Epithelial cell of esophagus (primary cell): ENCODE data around the gene CNNM4.

Experiments
- DNase-seq: peaks from one replicate; pipeline ENCODE4 v3.0.0; 2010; ENCODE audit warnings: low read depth
- H3K4me3 ChIP-seq: 2 replicates; pipeline ENCODE4 v1.5.1; 2011; ENCODE audit warnings: mild to moderate bottlenecking, low read length, control low read depth
- CTCF ChIP-seq: IDR thresholded peaks from 2 replicates; pipeline ENCODE4 v1.5.1; 2011; ENCODE audit warnings: low read depth, mild to moderate bottlenecking, low read length, control low read depth, inconsistent platforms; ENCODE audit not compliant: insufficient read depth; ENCODE audit errors: missing control alignments

Gene CNNM4

DNA sequence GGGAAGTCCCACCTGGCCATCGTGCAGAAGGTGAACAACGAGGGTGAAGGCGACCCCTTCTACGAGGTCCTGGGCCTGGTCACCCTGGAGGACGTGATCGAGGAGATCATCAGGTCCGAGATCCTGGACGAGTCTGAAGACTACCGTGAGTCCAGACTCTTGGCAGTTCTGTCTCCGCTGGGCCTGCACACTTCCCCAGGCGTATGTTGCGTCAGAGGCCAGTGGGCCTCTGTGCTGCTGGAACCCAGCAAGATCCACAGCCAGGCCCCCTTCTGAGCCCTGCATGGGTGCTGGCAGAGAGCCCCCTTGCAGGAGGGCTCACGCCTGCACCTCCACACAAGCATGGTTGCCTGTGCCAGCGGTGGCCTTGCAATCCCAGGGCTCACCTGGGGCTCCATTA, 64.4 kb downstream of the CNNM4 start:
- no peak for TF ChIP-seq CTCF
- no peak for DNase-seq
- no peak overlapping the region for H3K4me3 ChIP-seq

GRCh38 chr2:96826546-96827278, 66.0 kb downstream of the CNNM4 start:
- H3K4me3 ChIP-seq: no peak overlapping the region
- DNase-seq: no peak
- TF ChIP-seq CTCF: no peak

DNA sequence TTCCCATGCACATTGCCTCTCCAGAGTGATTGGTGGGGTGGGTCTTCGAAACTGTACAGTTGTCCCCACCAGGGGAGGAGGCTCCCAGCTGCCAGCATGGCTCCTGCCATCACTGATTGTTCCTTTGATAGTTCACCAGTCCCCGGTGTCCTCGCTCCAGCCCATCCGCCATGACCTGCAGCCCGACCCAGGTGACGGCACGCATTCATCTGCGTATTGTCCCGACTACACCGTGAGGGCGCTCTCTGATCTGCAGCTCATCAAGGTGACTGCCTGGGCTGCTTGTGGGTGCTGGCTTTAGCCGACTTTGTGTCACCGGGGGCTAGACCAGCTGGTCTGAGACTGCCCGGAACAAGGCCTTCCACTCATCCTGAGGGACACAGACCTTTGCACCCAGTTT, 67.7 kb downstream of the CNNM4 start:
- DNase-seq: no peak
- TF ChIP-seq CTCF: no peak
- no peak overlapping the region for H3K4me3 ChIP-seq

GRCh38 chr2:96828874-96829273, 68.2 kb downstream of the CNNM4 start:
- DNase-seq: no peak
- H3K4me3 ChIP-seq: no peak overlapping the region
- TF ChIP-seq CTCF: no peak

DNA sequence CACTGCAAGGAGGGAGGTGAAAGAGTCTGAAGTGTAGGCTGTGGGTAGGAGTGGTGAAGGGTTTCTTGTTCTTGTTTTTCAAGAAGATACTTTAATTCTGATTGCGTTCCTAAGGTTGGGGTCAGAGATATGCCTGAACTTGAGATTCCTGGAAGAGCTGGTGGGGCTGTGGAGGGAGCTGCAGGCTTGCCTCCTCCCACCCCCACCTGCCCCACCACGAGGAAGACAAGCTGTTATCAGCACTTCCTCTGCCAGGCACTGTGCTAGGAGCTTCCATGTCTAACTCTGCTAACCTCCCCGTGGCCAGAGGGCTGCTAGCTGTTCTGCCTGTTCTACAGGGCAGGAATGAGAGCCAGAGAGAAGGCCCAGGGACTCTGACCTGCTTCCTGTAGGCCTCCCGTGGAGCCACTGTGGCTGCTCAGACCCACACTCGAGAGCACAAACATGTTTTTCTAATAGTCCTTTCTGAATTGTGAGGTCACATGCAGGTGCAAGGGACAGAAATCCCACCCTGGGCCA, 69.4 kb downstream of the CNNM4 start:
- TF ChIP-seq CTCF: no peak
- no peak for DNase-seq
- H3K4me3 ChIP-seq: no peak overlapping the region

GRCh38 chr2:96831679-96832078, 71.0 kb downstream of the CNNM4 start:
- H3K4me3 ChIP-seq: no peak overlapping the region
- TF ChIP-seq CTCF: no peak
- DNase-seq: no peak

- DNase-seq: no peak
Measured at GRCh38 chr2:96832408-96832753, 71.7 kb downstream of the CNNM4 start.

More at GRCh38 chr2:96832408-96832753, 71.7 kb downstream of the CNNM4 start:
- no peak for TF ChIP-seq CTCF
- H3K4me3 ChIP-seq: no peak overlapping the region
